AG04449 (cell line): ENCODE measurements around the gene KAZN.

Experiments
- CTCF ChIA-PET: fragments of 350-600 bp; formaldehyde crosslinking; extraction: SDS; loops from one replicate; lab custom pipeline; 2021; ENCODE audit warnings: antibody characterized with exemption; lab: Yijun Ruan, JAX
- POLR2A ChIA-PET: fragments of 400-600, 350-600 bp; formaldehyde crosslinking; extraction: SDS; loops from one replicate; lab custom pipeline; 2020; ENCODE audit warnings: antibody characterized with exemption, inconsistent platforms; lab: Yijun Ruan, JAX
- DNase-seq: peaks from one replicate; pipeline ENCODE4 v3.0.0-alpha.2; 2010; ENCODE audit warnings: low read depth, low spot score
- H3K4me3 ChIP-seq: 2 replicates; pipeline ENCODE4 v1.5.1; 2011; ENCODE audit warnings: low read depth, mild to moderate bottlenecking, control low read depth, low read length
- TF ChIP-seq, protein P1 (sequence below): IDR thresholded peaks from one replicate; pipeline ENCODE4 v1.5.1; 2011; ENCODE audit warnings: mild to moderate bottlenecking, moderate library complexity, low read length, control low read depth, inconsistent platforms; ENCODE audit not compliant: insufficient read depth; ENCODE audit errors: missing control alignments

KAZN gene

DNA sequence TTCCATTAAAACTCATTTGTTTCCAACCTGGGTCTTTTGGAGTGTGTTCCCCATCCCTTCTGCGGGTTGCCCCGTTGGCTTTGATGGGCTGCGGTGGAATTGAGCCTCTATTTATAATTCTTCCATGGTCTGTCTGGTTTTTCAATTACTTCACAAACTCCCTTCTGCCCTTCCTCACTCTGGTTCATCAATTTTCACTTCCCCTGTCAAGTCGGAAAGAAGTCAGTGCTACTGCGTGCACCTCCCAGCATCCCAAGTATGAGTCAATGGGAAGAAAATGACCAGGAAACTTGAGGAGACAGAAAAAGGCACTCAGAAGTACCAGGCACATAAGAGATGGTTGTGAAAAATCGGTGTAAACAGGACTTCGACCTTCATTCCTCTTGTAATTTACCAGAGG lies 126.2 kb downstream of the KAZN start:
- ChIA-PET CTCF (no interaction called here), POLR2A (no interaction called here)
- no peak for DNase-seq
- no peak overlapping the region for H3K4me3 ChIP-seq
- TF ChIP-seq, protein P1, sequence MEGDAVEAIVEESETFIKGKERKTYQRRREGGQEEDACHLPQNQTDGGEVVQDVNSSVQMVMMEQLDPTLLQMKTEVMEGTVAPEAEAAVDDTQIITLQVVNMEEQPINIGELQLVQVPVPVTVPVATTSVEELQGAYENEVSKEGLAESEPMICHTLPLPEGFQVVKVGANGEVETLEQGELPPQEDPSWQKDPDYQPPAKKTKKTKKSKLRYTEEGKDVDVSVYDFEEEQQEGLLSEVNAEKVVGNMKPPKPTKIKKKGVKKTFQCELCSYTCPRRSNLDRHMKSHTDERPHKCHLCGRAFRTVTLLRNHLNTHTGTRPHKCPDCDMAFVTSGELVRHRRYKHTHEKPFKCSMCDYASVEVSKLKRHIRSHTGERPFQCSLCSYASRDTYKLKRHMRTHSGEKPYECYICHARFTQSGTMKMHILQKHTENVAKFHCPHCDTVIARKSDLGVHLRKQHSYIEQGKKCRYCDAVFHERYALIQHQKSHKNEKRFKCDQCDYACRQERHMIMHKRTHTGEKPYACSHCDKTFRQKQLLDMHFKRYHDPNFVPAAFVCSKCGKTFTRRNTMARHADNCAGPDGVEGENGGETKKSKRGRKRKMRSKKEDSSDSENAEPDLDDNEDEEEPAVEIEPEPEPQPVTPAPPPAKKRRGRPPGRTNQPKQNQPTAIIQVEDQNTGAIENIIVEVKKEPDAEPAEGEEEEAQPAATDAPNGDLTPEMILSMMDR = no peak

DNA sequence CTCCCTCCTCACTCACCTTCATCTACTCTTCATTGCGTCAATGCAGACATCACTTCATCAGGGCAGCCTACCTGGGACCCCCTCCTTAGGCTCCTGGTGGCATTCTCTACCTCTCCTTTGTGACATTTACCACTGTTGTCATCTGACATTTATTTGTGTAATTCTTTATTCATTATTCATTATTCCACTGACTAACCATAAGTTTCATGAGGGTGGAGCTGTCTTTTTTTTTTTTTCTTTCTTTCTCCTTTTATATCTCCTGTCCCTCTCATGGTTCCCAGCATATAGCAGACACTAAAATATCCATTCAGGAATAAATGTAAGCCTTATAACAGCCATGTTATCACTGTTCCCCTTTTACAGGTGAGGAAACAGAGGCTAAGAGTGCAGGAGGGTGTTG lies 126.8 kb downstream of the KAZN start:
- POLR2A ChIA-PET = no interaction called here
- TF ChIP-seq, protein P1 = no peak

DNA sequence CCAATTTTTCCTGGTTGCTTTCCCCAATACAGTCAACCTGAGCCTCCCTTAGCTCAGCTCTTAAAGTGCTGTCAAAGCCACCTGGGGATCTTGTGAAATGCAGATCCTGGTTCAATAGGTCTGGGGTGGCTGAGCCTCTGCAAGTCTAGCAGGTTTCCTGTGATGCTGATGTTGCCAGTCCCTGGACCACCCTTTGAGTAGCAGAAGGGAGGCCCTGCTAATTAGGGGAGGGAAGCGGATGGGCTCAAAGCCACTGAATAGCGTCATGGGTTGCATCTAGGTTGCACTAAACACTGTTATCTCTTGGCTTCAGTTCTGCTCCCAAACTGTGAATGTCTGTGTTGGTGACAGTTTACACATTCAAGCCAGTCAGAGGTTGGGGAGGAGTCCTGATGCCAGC lies 127.2 kb downstream of the KAZN start:
- no peak overlapping the region for H3K4me3 ChIP-seq
- ChIA-PET CTCF (no interaction called here), POLR2A (no interaction called here)
- TF ChIP-seq, protein P1 = no peak
- no peak for DNase-seq

More for the DNA sequence above, 126.8 kb downstream of the KAZN start:
- CTCF ChIA-PET = no interaction called here
- H3K4me3 ChIP-seq = no peak overlapping the region
- no peak for DNase-seq

DNA sequence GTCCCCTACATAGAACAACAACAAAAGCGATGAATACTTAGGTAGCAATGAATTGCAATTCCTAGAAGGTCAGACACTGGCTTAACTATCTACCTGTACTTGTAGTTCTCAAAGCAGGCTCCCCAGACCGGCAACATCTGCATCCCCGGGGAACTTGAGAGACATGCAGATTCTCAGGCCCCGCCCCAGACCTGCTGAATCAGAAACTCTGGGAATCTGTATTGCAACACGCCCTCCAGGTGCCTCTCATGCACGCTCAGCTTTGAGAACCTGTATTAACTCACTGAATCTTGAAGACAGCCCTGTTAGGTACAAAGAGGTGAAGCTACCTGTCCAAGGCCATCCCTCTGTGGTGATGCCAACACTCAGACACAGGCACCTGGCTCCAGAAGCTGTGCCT lies 128.1 kb downstream of the KAZN start:
- DNase-seq = no peak
- ChIA-PET POLR2A (no interaction called here), CTCF (no interaction called here)
- no peak overlapping the region for H3K4me3 ChIP-seq
- TF ChIP-seq, protein P1 = no peak

DNA sequence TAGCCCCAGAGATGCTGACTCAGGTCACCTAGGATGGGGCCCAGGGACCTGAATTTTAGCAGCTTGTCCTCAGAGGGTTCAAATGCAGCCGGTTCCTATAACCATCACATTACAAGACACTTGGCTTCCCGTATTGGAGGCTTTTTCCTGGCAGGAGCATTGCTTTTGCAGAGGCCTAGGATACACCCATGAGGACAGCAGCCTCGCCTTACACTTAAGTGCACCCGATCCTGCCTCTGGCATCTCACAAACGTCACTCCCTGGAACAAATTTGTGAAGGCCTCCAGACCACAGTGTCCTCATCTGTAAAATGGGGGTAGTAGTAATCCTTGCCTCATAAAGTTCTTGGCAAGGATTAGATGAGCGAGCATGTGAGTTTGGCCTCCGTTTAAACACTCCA lies 130.0 kb downstream of the KAZN start:
- DNase-seq = no peak
- CTCF ChIA-PET = no interaction called here
- POLR2A ChIA-PET = no interaction called here
- TF ChIP-seq, protein P1 = no peak
- no peak overlapping the region for H3K4me3 ChIP-seq

DNA sequence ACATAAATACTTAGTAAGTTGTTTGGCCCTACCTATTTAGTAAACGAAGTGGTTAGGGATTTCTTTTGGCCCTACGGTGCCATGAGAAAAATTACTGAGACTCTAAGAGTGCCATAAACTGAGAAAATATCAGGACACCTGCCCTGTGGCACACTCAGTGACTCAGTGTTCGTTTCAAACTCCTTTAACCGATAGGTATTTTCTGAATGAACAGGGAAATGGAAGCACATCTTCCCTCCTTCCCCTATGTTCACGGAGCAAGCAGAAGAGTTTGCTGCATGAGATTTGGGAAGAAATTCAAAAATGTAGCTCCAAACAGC lies 134.2 kb downstream of the KAZN start:
- H3K4me3 ChIP-seq = no peak overlapping the region
- no peak for DNase-seq
- ChIA-PET POLR2A (no interaction called here), CTCF (interaction anchor here (1.2 to 2.5 kb wide), 3 partner anchors 9 to 314 kb away, joined by 4 to 14 read pairs (median 5); no protein-coding TSS in a partner anchor)
- TF ChIP-seq, protein P1 = no peak
